ENCODE results near the gene INAFM2.

The INAFM2 gene

DNA sequence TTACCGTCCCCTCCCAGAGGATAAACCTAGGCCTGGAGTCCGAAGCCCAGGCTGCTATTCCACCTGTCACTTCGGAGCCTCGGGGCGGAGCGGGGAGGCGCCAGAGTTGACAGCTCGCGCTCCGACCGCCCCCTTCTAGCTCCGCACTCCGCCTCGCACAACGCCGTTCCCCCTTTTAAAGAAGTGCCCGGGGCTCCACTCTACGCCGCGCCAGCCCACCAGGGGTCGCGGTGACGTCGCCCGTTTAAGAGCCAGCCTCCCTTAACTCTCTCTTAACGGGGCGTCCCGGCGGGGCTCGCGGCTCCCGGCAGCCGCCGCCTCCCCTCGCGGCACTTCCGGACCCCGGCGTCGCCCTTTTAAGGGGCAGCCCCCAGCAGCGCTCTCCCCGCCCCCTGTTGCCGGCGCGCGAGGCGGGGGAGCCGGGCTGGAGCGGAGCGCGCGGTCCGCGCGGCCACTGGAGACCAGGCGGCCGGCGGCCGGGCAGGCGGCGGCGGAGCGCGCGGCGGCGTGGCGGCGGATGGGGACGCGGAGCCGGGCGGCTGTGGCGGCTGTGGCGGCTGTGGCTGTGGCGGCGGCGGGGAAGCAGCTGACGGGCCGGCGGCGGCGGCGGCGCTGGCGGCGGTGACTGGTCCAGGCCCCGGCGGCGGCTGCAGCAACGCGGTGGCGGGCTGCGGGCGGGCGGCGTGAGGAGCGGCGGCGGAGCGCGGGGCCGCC, at the start of gene INAFM2:
Gene INAFM2 (plus strand): TSS at position 454 of the 714 bp plus-strand sequence. CDS start 364 bp downstream, outside the sequence.
- peak; percentile 84 for DNase-seq (ENCODE audit: low read depth)

DNA sequence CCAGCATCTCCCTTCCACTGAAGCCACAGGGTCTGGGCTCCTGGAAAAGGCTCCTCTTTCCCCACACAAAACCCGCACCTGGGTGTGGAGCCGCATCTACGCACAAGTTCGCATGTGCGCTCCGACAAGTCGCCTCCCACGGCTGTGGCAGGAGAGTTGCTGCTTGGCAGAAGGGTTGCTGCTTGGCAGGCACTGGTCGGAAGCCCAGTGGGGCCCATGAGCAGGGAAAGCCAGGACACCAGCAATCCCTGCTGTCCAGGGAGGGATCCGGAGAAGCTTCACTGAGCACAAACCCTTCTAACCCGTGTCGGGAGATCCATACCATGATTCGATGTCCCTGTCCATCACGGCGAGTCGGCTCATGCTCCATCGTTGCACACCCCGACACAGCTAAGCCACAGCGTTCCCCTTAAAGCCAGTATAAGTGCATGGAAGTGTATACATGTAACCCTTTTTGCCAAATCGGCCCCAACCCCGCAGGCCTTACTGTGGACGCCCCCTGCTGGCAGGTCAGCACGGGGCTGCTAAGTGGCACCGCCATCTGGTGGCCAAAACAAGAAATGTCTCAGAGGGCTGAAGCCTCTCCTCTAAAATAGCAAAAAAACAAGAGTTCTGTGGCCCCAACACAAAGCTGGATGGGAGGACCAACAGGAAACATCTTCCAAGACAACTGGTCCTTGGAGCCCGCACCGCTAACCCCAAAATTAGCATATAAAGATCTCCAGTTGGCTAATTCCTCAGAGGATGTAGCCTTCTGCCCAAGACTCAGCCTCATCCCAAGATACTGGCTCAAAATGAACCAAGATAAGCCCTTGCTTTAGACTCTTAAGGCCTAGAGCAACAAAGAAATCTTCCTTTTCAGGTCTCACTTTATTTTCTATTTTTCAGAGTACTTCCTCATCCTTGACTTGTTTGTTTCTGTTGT, 48.9 kb upstream of the INAFM2 start:
- DNase-seq (ENCODE audit: low read depth), result peak; percentile 79

DNA sequence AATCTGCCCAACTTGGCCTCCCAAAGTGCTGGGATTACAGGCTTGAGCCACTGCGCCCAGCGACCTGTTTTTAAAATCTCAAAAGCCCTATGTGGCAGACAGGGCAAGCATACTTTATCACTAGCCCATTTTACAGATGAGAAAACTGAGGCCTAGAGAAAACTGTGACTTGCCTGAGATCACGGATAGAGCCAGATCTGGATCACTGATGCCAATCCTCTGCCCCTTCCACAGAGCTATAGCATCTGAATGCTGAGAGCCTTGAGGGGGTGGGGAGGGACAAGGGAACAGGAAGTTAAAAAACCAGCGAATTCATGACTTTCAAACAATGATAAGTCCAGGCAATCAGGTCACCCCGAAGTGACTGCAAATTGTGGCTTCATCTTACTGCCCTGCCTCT, 48.0 kb upstream of the INAFM2 start:
- no peak for DNase-seq (ENCODE audit: low read depth)

DNA sequence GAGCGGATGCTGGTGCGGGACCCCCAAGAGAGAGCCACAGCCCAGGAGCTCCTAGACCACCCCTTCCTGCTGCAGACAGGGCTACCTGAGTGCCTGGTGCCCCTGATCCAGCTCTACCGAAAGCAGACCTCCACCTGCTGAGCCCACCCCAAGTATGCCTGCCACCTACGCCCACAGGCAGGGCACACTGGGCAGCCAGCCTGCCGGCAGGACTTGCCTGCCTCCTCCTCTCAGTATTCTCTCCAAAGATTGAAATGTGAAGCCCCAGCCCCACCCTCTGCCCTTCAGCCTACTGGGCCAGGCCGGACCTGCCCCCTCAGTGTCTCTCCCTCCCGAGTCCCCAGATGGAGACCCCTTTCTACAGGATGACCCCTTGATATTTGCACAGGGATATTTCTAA, 47.5 kb upstream of the INAFM2 start:
- no peak for DNase-seq (ENCODE audit: low read depth)

DNA sequence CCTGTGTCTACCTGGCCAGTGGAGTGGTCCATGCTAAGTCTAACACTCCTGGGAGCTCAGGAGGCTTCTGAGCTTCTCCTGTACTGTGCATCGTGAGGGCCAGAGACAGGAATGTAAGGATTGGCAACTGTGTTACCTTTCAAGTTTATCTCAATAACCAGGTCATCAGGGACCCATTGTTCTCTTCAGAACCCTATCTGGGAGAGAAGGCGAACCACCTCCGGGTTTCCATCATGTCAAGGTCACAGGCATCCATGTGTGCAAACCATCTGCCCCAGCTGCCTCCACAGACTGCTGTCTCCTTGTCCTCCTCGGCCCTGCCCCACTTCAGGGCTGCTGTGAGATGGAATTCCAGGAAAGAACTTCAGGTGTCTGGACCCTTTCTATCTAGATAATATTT, 46.6 kb upstream of the INAFM2 start:
- DNase-seq (ENCODE audit: low read depth), result no peak

DNA sequence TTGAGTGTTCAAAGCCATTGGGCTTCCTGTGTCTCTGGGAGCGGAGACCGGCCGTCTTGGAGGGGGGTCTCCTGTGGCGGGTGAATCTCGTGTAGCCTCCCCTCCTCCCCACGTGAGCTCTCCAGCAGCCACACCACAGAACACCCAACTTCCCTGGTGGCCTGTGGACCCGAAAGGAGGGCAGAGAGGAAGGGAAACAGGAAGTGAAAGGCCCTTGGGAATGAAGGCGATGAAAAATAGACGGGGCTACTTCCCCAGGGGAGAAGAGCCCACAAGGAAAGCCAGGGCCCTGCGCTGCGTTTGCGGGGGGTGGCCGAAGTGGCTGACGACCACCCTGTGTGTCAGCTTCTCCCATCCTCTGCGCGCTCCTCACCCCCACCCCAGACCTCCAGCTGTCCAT, 46.0 kb upstream of the INAFM2 start:
- no peak for DNase-seq (ENCODE audit: low read depth)

DNA sequence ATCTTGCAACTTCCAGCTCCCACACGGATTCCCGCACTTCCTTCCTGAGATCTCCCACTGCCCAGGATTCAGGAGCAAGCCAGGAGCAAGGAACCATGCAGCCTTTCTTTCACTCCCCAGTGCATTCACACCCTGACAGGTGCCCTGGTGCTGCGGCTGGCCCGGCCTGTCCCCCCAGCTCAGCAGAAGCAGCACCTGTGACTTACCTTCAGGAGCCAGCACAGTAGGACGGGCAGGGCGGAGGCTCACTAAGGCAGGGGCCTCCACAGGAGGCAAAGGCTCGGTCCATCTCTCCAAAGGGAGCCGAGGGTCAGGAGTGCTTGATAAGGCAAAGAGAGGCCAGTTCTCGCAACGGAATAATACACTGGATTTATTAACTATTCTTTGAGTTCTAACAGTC, 45.5 kb upstream of the INAFM2 start:
- DNase-seq (ENCODE audit: low read depth), result no peak

DNA sequence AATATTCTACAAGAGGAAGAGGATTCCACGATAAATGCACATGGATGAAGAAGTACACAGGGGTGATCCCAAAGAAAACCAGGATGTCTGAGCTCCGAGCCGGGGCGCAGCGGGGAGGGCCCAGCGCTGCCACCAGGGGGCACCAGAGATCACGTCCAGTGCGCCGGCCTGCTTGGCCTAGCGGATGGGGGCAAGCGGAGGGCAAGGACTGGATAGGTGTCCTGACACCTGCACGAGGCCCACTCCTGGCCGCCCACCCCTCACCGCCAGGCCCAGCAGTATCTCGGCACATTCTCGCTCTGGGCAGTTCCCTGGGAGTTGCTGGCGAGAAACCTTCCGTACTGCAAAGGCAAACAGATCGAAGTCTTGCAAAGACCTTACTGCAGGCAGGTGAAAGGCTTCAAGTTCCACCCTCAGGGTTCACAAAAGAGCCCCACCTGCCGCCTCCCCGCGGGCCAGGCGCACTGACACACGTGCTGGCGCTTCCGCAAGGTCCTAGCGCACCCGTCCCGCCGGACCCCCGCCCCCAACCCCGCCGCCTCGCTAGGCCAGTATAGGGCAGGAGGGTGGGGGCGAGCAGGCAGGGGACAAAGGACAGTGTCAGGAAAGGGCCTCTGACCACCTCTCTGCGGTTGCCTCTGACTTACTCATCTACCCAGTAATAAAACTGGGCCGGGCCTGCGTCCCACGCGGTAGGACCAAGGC, 43.9 kb upstream of the INAFM2 start:
- peak; percentile 50 for DNase-seq (ENCODE audit: low read depth)

DNA sequence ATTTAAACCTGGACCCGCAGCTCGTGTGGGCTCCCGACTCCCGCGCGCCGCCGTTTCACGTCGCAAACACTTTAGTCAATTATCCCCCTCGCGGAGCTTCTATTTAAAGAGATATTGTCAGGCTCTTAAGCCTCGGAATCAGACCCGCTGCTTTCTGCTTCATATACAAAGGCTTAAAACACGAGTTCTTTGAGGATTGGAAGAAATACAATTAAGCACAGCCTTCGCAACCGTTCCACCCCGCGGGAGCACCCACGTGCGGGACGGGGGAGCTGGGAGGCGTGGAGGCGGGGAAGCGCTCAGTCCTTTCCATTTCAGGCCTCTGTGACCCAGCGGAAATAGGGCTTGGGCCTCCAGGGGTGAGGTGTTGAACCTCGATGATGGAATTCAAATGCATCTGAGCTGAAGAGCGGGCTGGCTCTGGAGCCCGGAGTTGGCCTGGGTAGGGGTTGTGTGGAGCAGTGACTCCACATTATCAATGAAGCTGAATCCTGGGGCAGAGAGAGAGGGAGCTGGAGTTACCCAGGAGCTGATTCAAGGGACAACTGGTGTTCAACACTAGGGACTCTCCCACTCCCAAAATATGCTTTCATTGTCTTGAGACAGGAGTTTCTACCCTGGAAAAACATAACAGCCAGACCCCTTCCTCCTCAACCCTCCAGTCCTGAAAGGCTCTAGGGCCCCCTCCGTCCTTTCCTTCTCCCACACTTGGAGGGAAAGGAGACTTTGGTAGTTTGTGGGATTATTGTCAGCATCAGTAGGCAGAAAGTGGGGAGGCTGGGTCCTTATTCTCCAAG, 43.0 kb upstream of the INAFM2 start:
- DNase-seq (ENCODE audit: low read depth), result no peak

DNA sequence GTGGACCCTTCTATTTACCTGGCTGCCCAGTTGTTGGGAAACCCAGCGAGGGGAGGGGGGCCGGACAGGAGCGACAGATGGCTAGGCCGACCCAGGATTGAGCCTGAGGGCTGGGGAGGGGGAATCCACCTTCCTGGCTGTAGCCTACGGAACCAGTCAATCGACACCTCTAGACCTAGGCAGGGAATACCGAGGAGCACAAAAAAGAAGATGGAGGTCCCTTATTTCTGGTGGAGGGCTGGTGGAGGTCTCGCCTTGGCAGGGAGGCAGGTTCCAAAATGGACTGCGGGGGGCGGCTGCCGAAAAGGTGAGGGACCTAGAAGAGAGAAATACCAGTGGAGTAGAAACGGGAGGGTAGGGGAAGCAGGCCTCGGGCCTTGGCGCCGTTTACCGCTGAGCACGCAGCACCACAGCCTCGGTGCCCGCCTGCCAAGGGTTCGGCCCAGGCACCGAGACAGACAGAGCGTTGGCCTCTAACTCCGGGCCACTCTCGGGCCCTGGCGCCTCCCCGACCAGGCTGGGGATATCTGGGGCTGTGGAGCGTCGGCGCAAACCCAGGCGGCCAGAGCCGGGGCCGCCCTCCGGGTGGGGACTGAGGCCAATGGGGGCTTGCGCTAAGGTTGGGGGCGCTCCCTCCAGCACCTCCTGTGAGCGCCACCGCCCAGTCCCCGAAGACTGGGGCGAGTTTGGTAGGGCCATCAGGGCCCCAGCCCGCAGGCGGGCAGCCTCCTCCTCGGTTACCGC, 42.3 kb upstream of the INAFM2 start:
- DNase-seq (ENCODE audit: low read depth), result no peak

DNA sequence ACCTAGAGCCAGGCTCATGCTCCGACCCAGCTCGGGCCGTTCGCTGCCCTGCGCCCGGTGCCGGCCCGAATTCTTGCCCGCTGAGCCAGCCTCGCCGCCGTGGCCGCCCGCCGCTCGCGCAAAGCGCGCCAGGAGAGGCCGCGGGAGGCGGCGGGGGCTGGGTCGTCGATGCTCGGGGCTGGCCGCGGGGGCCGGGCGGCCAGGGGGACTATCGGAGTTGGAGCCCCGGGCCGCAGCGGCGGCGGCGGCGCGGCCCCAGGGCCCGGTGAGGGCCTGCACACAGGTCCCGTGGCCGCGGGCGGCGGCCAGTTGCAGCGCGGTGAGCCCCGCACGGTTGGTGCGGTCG, 41.7 kb upstream of the INAFM2 start:
- no peak for DNase-seq (ENCODE audit: low read depth)

DNA sequence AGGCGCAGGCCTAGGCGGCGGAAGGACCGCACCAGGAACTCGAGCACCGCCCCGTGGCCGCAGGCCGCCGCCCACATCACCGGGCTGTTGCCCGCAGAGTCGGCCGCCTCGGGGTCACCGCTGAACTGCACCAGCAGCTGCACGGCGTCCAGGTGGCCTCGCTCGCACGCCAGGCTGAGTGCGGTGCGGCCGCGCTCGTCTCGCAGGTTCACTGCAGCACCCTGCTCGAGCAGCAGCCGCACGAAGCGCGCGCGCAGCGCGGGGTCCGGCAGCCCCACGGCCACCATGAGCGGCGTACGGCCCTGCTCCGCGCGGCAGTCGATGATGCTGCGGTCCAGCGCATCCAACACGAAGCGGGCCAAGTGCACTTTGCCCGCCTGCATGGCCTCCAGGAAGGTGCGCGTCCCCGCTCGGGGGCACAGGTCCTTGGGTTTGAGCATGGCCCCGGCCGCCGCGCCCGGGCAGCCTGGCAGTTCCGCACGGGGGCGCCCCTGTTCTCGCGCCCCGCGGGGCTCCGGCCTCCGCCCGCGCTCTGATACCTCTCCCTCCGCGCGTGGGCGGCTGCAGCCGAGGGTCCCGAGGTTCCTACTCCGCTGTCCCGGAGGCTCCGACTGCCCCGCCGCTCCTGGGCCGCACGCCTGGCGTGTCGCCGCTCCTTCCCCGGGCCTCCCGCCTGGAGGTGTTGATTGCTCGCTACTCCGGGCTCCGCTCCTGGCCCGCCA, 41.2 kb upstream of the INAFM2 start:
- DNase-seq (ENCODE audit: low read depth), result no peak

DNA sequence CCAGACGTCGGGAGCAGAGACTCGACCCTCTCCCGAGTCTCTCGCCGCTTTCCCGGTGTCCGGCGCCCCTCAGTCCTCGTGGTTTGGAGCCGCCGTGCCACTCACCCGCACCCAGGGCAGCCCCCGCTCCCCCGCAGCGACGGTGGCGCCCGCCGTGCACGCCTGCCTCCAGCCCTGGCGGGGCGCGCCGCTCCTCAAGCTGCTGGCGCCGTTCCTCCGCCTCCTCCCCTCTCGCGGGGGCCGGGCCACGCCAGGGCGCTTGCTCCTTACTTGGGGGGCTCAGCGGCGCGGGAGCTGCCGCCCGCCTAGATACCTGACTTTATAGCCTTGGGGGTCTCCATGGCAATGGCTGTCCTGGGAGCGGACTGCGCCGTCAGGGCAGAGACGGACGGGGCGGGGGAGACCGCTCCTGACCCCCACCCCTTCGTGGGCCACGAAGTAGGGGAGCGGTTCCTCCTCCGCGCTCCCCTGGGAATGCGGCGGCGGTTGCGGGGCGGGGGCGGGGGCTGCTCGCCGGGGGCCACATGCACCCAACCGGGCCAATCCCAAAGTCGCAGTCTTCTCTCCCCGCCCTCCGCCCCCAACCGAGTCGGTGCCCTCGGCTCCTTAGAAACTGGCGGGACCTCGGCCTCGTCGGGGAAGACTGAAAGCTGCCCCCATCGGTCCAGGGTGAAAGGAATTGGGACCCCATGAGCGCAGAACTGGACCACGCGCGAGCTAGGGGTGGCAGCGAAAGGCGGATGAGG, 40.5 kb upstream of the INAFM2 start, which contains the start of gene ANKRD63:
Gene ANKRD63 (minus strand): TSS at position 196 of the 746 bp plus-strand sequence. CDS start 478 bp downstream, outside the sequence.
- no peak for DNase-seq (ENCODE audit: low read depth)

DNA sequence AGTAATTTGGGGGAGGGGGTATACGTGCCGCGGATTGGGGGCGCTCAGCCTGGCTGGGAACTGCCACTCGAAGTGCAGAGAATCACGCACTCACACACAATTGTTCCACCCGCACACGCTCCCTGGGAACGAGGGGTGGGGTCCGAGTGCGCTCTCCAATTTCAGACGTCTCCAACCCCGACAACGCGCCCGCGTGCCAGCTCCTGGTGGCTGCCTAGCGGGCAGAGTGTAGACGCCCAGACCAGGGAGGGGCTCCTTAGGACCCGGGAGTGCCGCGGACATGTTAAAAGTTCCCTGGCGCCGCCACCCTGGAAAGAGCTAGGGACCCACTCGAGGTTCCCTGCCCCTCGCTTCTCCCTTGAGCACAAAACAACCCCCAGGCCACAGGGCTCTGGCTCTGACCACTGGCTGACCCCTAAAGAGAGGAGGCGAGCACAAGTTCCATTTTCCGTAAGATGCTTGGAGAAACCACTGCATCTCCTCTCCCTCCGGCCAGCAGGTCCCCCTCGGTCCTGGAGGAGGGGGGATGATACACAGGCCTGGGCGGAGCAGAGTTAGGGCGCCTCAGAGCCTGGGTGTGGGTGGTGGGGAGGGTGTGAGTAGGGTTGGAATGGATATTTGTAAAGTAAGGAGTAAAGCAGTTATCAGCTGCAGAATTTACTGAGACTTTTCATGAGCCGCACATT, 39.7 kb upstream of the INAFM2 start:
- DNase-seq (ENCODE audit: low read depth), result no peak

DNA sequence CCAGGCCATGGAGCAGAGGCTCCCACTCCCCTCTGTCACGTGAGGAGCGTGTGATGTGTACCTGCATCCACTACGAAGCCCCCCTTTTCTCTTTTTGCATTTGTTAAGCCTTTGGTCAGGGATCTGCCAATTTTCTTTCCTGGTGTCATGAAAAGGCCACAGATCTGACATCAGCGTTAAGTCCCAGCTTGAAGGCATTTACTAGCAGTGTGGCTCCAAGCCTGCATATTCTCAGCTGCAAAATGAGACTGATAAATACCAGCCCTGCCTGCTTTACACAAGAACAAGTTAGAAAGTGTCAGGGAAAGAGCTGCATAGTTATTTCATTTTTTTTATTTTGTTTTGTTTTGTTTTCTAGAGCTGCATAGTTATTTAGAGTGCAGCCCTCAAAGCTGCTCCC, 38.3 kb upstream of the INAFM2 start:
- no peak for DNase-seq (ENCODE audit: low read depth)

DNA sequence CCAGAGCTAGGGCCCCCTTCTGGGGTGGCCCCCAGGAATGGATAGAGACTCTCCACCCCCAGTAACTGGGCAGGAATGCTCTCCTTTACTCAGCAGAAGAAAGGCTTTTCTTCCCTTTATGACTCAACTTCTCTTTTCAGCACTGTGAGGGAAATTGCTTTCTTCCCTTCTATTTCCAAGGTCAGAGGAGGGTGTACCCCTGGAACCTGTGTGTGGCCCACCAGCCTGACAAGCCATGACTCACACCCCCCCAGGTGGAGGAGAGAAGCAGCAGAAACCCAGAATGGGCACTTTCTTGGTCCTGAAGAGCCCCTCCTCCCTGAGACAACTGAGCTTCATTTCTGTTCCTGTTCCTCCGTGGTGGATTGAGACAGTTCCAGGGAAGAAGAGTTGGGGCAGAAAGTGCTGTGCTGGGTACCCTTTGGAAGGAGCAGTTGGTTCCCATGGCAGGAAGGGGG, 37.9 kb upstream of the INAFM2 start:
- no peak for DNase-seq (ENCODE audit: low read depth)

DNA sequence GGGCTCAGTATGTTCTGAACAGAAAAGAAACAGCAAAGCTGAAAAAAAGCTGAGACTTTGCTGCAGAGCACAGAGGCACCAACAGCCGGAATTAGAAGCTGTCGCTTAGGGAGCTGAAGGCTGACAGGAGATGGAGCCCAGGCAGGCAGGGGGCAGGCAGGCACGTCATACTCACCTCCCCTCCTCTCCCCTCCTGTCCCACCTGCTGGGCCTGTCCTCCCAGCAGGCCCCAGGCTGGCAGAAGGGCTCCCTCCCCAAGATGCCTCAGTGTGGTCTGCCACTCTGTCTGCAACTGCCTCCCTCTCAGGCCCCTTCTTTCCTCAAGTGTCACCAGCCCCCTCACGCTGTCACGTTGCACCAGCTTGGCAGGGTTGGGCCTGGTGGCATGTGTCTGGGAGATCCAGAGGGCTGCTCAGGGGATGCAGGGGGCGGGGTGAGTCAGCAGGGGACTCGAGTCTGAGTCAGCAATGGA, 37.4 kb upstream of the INAFM2 start:
- no peak for DNase-seq (ENCODE audit: low read depth)

DNA sequence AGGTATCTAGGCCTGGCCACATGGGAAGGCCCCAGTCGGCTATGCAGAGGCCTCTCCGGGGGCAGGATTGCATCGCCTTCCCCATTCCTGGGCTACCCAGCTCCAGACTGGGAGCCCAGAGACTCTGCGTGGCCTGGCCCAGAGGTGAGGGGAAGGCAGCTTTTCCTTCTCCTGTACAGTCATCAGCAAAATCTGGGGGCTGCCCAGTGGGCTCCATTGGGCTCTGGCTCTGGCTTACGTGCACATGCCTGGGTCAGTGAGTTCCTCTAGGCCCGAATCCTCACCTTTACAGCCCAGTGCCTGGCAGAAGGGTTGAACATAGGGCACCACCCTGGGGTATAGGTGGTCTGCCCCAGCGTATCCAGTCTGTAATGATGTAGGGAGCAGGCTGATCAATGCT, 36.7 kb upstream of the INAFM2 start:
- no peak for DNase-seq (ENCODE audit: low read depth)

DNA sequence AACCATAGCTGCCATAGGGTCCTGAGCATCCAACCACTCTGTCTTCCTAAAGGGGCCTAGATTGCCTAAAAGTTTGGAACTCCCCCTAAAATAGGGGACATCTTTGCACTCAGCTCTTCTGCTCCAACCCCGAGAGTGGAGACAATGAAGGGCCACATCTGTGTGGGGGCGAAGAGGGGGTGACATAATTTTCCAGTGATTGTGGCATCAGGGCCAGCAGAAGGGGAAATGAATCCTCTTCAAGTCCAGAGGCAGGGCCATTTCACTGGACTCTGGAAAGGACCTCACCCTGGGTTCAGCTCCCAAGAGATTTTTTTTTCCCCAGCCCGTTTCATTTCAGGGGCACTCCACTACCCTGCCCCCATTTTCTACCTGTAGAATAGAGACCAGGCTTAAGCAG, 36.0 kb upstream of the INAFM2 start:
- no peak for DNase-seq (ENCODE audit: low read depth)

All from stimulated activated CD8-positive, alpha-beta memory T cell treated with anti-CD3 and anti-CD28 coated beads, Interleukin-7, amount 100 ng/mL, for 24 hours (primary cell).